Uterus (tissue), 2 donors: ENCODE results near the gene CORIN.

Source experiments
- POLR2A ChIP-seq, 2 donors: fragments of 450-650 bp; IDR thresholded peaks; one replicate each; pipeline ENCODE4 v1.6.1; 2016; ENCODE audit warnings: antibody characterized with exemption in 2 of 2, mild to moderate bottlenecking in 1 of 2, moderate library complexity in 1 of 2
- TF ChIP-seq, protein P1 (sequence below), 4 experiments: fragments of 200-600 bp in 2 of 4; fragments of 450-650 bp in 2 of 4; sonication (generic) in 2 of 4; IDR thresholded peaks; one replicate each; pipeline ENCODE4 v1.5.1; 2016 to 2019; ENCODE audit warnings: antibody characterized with exemption in 4 of 4, mild to moderate bottlenecking in 2 of 4, moderate library complexity in 1 of 4

DNA sequence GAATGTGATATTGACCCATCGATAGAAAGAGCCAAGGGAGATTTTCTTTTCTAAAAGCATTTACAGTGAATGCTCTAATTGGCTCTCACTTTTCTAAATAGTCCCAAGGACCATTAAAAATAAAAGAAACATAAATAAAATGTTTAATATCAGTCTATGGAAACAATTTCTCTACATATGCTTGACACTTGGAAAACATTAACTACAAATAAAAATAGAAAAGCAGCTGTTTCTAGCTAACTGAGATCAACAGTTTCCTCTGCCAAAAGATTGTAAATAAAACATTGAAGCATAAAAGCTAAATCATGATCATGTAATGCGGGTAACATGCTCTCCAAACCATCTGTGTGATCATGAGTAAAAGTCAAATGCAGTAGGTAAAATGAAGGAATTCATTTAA, 49.7 kb downstream of the CORIN start:
- TF ChIP-seq, protein P1, sequence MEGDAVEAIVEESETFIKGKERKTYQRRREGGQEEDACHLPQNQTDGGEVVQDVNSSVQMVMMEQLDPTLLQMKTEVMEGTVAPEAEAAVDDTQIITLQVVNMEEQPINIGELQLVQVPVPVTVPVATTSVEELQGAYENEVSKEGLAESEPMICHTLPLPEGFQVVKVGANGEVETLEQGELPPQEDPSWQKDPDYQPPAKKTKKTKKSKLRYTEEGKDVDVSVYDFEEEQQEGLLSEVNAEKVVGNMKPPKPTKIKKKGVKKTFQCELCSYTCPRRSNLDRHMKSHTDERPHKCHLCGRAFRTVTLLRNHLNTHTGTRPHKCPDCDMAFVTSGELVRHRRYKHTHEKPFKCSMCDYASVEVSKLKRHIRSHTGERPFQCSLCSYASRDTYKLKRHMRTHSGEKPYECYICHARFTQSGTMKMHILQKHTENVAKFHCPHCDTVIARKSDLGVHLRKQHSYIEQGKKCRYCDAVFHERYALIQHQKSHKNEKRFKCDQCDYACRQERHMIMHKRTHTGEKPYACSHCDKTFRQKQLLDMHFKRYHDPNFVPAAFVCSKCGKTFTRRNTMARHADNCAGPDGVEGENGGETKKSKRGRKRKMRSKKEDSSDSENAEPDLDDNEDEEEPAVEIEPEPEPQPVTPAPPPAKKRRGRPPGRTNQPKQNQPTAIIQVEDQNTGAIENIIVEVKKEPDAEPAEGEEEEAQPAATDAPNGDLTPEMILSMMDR (IDR thresholded peaks at IDR 0.05): no peak
- no peak for TF ChIP-seq POLR2A (IDR thresholded peaks at IDR 0.05)
